OCI-LY3 (cell line): ENCODE results near the gene MARCOL.

Experiments used
- EZH2phosphoT487 ChIP-seq: fragments of 200-600 bp; shearing (Covaris generic); IDR thresholded peaks from 2 replicates; pipeline ENCODE4 v1.6.1; 2018; ENCODE audit warnings: antibody characterized with exemption, mixed run types, low read depth
- TF ChIP-seq, protein P1 (sequence below): fragments of 200-600, 300-600 bp; sonication (generic); IDR thresholded peaks from 2 replicates; pipeline ENCODE4 v1.5.1; 2014; ENCODE audit warnings: antibody characterized with exemption, low read length, low read depth

DNA sequence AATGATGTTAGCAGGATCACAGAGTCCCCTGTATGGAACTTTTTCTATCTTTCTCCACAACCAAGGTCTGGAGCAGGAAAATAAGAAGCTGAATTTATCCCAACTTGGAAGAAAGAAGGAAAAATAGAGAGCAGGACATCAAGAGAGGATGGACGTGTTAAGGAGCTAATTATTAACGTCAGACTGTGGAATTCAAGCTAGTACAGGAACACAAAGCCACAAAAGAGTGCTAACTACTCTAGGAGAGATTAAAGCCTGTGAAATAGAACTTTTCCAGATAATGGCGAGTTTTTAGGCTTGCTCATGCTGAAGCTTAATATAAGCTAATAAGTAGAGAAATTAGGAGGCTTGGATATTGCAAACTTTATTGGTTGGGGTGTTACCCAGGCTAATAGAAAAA, 29.6 kb downstream of the MARCOL start:
- TF ChIP-seq, protein P1, sequence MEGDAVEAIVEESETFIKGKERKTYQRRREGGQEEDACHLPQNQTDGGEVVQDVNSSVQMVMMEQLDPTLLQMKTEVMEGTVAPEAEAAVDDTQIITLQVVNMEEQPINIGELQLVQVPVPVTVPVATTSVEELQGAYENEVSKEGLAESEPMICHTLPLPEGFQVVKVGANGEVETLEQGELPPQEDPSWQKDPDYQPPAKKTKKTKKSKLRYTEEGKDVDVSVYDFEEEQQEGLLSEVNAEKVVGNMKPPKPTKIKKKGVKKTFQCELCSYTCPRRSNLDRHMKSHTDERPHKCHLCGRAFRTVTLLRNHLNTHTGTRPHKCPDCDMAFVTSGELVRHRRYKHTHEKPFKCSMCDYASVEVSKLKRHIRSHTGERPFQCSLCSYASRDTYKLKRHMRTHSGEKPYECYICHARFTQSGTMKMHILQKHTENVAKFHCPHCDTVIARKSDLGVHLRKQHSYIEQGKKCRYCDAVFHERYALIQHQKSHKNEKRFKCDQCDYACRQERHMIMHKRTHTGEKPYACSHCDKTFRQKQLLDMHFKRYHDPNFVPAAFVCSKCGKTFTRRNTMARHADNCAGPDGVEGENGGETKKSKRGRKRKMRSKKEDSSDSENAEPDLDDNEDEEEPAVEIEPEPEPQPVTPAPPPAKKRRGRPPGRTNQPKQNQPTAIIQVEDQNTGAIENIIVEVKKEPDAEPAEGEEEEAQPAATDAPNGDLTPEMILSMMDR: no peak
- no peak for TF ChIP-seq EZH2phosphoT487
